GM21529 (cell line): ENCODE measurements around the gene STAC3.

Experiments used
- ATAC-seq: cut with Tn5 transposase; IDR thresholded peaks from one replicate; pipeline ENCODE4 v1.9.1; 2021; ENCODE audit not compliant: unreplicated experiment

Gene STAC3

DNA sequence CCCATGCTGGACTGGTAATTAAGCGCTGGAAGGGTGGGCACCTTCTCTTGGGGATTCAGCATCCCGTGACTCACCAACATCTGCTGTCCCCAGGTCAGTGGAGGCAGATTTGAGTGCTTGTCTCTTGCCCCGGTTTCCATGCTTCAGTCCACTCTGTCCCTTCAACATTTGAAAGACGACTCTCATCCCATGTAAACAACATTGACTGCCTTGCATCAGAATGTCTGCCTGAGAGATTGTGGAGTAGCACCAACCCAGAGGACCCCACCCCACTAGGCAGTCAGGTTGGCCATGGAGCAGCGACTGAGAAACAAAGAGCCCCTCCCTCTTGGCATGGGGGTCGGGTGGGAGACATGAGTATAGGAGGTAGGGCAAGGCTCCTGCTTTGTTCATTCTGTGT, 4.9 kb upstream of the STAC3 start:
- ATAC-seq, result no peak

GRCh38 chr12:57254506-57255280, 3.7 kb upstream of the STAC3 start:
- ATAC-seq, result no peak

GRCh38 chr12:57250541-57250940, 446 bp downstream of the STAC3 start:
- no peak for ATAC-seq

- peak; percentile 57 for ATAC-seq
Observed at GRCh38 chr12:57248934-57249742, 1.8 kb downstream of the STAC3 start.

DNA sequence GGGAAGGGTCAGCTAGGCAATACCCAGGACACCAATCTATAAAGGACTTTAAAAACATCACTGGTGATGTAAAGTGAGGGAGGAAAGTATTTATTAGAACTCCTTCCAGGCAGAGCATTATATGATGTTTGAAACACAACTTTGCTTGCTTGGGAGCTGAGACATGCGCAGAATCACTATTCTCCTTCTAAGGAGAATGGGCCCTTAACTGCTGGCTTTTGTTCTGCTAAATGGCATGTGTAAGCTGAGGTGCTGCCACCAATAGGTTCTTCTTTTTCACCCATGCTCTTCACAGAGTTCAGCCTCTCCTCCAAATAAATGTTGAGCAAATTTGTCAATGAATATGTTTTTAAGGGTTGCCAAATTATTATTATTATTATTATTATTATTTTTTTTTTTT, 3.9 kb downstream of the STAC3 start:
- ATAC-seq, result no peak

GRCh38 chr12:57244312-57244696, 6.7 kb downstream of the STAC3 start:
- no peak for ATAC-seq

DNA sequence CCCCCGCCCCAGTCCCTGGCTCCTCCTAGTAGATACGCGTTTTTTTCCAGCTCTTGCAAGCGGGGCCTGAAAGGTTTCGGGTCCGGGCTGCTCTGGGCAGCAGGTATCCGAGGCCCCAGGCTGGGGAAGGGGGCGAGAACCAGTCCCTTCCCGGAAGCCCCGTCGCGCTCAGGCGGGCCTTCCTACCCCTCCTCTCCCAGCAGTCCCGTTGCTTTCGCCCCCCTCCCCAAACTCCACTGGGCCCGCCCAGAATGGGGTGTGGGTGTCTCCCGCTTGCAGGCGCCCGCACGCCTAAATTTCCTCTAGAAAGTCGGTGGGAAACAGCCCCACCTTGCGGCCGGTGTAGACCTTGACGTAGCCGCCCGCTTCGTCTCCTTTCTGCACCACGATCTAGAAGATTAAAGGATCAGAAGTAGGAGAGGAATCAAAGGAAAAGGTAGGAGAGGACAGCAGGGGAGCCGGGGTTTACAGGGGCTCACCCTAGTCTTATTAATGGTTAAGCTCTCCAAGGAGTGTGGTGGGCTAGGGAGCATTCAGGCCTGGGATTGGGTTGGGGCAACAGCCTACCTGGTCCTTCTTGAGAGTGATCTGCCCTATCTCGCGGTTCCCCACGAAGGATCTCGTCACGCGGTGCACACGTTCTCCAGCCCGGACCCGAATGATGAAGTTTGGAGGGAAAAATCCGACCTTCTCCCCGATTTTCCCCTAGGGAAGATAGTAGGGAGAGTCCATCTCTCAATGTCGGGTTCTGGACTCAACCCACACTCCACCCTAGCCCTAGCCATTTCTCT, 7.3 kb downstream of the STAC3 start:
- ATAC-seq, result no peak

DNA sequence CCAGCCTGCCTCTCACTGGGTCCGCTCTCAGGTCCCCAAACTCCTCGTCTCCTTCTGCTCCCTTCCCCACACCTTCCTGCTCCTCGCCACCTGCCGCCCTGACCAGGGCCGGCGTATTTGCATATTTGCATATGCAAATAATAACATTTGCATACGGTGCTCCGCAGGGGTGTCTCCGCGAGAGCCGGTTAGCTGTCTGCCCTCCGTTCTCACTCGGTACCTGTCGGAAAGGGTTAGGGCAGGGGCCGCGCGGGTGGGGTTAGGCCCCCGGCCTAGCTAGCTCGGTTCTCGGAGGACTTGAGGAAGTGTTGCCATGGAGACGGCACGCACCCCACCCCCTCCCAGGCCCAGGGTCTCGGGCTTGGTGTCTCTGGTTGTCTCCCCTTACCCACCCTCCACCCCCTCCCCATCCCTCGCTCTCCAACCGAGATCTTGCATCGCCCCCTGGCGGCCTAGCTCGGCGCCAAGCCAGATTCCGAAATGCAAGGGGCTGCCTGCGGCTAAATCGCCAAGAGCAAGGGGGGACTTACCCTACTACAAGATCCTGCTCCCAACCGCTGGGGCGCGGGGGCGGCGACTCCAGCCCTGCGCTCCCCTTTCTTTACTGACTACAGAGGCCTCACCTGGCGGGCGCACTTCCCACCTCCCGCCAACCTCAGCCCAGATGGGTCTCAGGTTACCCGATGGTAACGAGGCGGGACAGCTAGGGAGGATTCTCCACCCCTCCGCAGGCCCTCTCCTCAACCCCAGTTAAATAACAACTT, 8.1 kb downstream of the STAC3 start:
- ATAC-seq, result peak; percentile 35

DNA sequence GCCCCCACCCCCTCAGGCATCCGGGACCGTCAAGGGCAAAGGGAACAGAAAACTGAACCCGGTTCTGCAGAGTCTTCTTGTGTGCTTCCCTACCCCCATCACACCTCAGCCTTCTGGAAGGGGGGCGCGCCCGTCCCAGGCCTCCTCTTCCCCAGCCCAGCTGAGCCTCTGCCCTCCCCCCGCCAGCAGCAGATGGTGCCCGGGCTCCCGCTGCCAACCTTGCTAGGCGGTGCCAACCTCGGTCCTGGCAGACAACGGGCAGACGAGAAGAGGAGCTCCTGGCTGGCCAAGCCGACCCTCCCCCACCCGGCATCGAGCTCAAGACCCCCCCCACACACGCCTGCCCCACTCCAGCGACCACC, 8.7 kb downstream of the STAC3 start:
- no peak for ATAC-seq

- ATAC-seq, result no peak
Observed at GRCh38 chr12:57241402-57242310, 9.3 kb downstream of the STAC3 start.

DNA sequence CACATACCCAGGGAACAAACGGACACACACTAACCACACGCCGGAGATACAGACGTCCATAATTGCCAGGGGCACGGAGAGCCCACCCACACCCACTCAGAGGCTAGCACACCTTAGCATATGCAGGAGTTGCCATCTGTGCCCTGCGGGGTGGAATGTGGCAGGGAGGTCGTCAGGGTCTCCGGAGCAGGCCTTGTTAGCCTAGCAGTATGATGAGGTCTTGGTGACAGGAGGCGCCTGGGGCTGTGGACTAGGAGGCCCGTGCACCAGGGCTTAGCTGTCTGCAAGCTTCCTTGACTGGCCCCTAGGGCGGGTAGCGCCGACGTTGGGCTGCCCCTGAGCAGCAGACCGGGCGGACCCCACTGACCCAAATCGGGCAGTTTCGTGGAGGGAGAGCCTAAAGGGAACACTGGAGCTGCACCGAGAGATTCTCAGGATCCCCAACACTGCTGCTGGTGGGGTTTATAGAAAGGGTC, 10.0 kb downstream of the STAC3 start:
- no peak for ATAC-seq

DNA sequence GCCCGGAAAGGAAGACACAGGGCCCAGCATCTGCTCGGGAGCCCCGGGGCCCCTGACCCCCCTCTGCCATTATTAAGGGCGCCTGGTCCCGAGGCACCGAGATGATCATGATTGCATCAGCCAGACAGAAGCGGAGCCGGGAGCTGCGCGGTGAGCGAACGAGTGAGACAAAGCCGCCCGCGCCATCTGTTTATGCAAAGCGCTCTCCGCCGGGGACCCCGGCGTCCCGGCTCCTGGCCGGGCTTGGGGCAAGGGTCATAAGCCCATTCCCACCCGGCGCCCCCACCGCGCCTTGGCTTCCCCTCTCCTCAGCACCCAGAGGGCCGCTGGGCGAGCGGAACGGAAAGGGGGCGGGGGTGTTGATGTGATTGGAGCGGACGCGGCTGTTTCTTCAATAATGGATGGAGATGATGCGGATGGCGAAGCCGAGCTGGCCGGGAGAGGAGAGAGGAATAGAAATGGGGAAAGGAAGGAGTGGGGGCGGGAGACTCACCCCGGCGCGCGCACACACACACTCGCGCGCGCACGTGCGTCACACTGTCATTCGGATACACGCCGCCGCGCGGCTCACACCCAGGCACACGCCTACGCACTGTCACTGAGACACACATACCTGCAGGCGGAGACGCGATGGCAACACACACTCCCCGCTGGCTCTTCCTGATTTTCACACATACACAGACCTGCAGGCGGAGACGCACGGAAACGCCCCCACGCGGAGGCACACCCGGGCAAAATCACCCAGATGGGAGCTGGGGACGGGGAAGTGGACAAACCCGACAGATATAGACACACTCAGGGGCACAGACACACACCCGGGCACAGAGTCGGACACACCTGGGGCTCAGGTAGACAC, 10.7 kb downstream of the STAC3 start:
- no peak for ATAC-seq

GRCh38 chr12:57239587-57240065, 11.4 kb downstream of the STAC3 start:
- ATAC-seq, result no peak

DNA sequence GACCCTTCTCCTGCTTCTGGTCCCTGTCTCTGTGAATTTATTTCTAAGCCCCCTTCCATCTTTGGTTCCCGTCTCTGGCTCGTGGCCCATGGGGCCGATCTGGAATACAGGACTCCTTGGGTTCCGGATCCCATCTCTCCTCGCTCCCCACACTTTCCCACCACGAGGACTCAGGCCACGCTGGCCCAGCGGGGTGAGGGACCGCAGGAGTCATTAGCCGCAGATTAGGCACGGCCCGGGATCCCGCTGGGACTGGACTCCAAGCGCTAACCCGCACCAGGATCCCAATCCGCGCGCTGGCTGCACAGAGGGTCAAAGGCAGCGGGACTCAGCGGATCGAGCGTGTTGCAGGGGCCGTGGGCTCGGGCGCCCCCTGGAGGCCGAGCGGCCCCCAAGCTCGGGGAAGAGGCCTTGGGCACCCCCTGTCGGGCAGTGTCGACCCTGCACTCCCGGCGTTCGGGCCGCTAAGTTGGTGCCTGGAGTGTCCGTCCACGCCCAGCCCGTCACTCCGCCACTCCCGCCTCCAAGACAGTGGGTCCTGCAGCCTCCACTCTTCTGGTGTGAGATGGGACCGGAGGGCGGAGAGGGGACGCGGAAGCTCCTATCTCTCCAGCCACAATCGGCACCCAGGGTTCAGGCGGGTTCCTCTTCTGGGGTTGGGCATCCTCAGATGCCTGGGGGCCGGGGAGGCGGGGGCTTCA, 12.0 kb downstream of the STAC3 start:
- ATAC-seq, result peak; percentile 47

- no peak for ATAC-seq
Observed at GRCh38 chr12:57237932-57238853, 12.8 kb downstream of the STAC3 start.

DNA sequence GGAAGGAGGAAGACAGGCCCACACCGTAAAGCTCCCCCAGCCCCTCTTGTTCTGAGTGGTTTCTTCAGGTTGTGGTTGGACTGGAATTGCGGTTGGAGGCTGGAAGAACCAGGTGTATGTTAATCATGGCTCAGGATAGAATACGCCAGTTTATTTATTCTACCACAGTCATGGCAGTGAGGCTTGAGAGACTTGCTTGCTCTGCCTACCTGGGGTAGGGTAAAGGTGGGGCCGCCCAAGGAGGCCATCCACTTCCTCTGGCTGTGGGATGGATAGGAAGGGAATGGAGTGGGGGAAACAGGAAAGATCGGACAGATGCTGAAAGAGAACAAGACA, 13.4 kb downstream of the STAC3 start:
- ATAC-seq, result no peak

- ATAC-seq, result no peak
Observed at GRCh38 chr12:57236925-57237595, 13.9 kb downstream of the STAC3 start.
